AG10803 (cell line): ENCODE data around the gene SEMG2.

ENCODE experiments used
- DNase-seq: peaks from one replicate; pipeline ENCODE4 v3.0.0; 2010; ENCODE audit warnings: low read depth
- H3K4me3 ChIP-seq: 2 replicates; pipeline ENCODE4 v1.5.1; 2011; ENCODE audit warnings: mild to moderate bottlenecking, low read length, control low read depth
- CTCF ChIP-seq: conservative IDR thresholded peaks from 2 replicates; pipeline ENCODE4 v1.5.1; 2011; ENCODE audit warnings: mild to moderate bottlenecking, low read length, control low read depth, inconsistent platforms

The SEMG2 gene

GRCh38 chr20:45258664-45259063, 37.5 kb downstream of the SEMG2 start:
- no peak for TF ChIP-seq CTCF
- no peak for DNase-seq
- no peak overlapping the region for H3K4me3 ChIP-seq

- no peak for DNase-seq
- no peak for TF ChIP-seq CTCF
- no peak overlapping the region for H3K4me3 ChIP-seq
Observed at GRCh38 chr20:45263556-45264266, 42.5 kb downstream of the SEMG2 start.

- TF ChIP-seq CTCF = no peak
- DNase-seq = no peak
- no peak overlapping the region for H3K4me3 ChIP-seq
Observed at GRCh38 chr20:45266977-45267376, 45.8 kb downstream of the SEMG2 start.

GRCh38 chr20:45268531-45268930, 47.4 kb downstream of the SEMG2 start:
- no peak overlapping the region for H3K4me3 ChIP-seq
- TF ChIP-seq CTCF = no peak
- DNase-seq = no peak

GRCh38 chr20:45269056-45269455, 47.9 kb downstream of the SEMG2 start:
- no peak for DNase-seq
- TF ChIP-seq CTCF = no peak
- no peak overlapping the region for H3K4me3 ChIP-seq

GRCh38 chr20:45269754-45270270, 48.6 kb downstream of the SEMG2 start:
- no peak overlapping the region for H3K4me3 ChIP-seq
- TF ChIP-seq CTCF = no peak
- no peak for DNase-seq
